Activated CD8-positive, alpha-beta memory T cell treated with anti-CD3 and anti-CD28 coated beads, Interleukin-2, amount 50 U/mL, for 48 hours (primary cell): ENCODE results near the gene MRPL20.

ENCODE experiments used
- DNase-seq: peaks from one replicate; pipeline ENCODE4 v3.0.0-alpha.2; 2020

MRPL20 gene

DNA sequence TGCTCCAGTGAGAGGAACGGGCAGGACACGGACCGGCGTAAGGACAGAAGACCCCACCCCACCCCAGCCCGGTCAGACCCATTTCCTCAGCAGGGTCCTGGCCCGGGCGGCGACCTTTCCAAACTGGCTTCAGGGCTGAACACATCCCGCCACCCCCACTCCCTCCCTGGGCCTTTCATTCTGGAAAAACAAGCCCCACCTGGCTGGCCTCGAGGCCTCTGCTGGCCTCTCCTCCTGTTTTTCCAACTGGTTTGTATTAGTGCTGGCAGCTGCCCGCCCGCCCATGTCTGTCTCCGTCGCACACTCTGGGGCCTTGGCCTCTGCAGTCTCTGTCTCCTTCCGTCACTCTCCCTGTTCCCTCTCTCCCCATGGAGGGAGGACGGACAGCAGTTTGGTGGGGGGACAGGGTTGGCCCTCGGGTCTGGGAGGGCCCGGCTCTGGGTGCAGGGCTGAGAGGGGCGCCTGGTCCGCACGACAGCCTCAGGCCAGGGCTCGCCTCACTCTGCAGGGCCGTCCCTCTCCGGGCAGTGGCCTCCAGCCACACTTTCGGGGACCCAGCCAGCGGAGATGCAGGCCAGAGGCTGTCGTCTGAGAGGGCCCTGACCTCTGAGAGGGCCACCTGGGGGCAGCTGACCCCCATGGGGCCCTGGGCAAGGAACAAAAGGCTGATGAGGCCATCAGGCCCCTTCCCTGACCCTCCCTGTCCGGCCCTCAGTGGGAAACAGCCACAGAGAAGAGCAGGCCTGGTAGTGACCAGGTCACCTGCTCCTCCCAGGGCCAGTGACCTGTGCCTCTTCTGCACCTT, 47.2 kb downstream of the MRPL20 start:
- DNase-seq, result no peak

- DNase-seq, result no peak
Observed at GRCh38 chr1:1359308-1359663, 47.8 kb downstream of the MRPL20 start.

DNA sequence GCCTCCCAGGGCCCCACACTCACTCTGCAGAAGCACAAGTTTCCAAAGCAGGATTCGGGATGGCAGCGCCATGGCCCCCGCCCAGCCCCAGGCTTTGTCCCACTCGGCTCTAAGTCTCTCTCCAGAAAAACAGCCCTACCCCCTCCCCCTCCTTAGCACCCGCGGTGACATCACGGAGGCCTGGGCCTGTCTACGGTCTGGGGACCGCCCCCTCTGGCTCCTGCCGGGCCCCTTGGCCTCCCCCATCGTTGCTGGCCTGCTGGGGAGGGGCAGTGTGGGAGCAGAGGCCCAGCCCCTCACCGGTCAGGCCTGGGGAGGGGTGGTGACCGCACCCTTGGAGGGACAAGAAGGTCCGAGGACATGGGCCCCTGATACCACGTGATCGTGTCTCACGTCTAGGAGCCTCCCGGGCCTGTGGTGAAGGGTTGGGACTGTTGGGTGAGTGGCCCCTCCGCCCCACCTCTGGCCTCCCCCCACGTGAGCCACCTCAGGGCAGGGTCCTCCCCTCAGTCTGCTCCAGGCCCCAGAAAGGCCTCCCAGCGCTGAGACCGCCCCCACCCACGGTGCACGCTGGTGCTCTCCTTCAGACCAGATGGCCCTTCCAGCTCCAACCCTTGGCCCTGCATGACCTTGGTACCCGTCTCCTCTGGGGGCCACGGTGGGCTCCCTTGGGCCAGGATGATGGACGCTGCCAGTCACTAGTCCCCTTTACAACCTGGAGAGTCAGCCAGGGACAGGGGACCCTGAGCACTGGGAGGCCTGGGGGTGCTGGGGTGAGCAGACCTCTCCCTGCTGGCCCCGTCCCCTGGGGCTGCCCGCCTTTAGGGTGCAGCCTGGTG, 48.4 kb downstream of the MRPL20 start, which contains the start of gene MXRA8:
TSS of gene MXRA8 (minus strand) at position 123 of the 839 bp plus-strand sequence. CDS start at position 72, 51 bp downstream.
- no peak for DNase-seq

DNA sequence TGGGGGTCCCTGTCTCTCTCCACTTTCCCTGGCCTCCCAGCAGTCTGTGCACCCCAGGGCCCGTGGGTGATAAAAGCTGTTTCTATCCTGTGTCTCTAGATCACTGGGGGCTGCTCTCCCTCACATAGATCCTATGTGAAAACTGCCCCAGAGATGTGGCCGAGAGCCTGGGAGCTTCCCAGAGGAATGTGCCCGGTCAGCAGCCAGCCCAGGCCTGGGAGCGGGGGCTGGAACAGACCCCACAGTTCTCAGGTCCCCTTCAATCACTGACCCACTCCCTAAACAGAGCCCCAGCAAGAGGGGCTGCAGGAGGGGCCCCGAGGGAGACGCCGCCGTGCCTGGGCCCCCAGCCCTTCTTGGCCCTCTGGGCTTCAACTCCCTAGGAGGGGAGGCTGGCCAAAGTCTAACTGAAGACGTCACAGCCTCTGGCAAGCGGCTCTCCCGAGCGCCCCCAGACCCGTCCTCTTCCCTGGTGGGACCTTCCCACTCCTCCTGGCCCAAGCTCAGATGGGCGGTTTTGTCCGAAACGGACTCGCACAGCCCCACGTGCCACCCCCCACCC, 49.1 kb downstream of the MRPL20 start:
- DNase-seq, result no peak

- no peak for DNase-seq
Observed at GRCh38 chr1:1356796-1357401, 50.2 kb downstream of the MRPL20 start.

DNA sequence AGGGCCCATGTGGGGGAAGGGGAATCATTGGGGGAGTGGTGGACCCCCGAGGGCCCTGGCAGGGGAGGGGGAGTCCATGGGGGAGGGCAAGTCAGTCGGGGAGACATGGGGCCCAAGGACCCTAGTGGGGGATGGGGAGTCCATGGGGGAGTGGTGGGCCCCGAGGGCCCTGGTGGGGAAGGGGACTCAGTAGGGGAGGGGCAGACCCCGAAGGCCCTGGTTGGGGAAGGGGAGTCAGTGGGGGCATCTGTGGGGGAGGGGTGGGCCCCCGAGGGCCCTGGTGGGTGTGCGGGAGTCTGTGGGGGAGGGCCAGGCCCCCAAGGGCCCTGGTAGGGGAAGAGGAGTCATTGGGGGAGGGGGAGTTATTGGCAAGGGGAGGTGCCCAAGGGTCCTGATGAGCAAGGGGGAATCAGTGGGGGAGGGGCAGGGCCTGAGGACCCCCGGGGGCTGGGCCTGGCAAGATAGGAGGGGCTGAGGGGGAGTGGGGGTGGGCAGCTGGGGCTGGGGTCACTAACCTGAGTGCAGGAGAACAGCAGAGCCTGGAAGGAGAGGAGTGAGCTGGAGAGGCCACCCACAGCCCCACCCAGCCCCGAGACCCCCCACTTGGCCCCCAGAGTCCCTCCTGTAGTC, 50.8 kb downstream of the MRPL20 start:
- DNase-seq, result no peak

DNA sequence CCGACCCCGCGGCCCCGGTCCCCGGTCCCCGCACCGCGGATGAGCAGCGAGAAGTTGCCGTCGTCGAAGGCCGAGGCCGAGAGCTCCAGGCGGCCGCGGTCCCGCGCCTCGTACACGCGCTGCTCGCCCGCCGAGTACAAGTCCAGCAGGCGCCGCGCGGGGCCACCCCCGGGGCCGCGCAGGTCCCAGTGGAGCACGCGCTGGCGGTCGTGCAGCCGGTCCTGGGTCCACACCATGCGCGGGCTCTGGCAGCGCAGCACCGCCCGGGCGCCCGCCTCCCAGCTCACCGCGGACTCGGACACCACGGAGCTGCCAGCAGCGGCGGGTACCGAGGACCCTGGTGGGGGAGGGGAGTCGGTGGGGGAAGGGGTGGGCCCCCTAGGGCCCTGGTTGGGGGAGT, 51.7 kb downstream of the MRPL20 start:
- no peak for DNase-seq

DNA sequence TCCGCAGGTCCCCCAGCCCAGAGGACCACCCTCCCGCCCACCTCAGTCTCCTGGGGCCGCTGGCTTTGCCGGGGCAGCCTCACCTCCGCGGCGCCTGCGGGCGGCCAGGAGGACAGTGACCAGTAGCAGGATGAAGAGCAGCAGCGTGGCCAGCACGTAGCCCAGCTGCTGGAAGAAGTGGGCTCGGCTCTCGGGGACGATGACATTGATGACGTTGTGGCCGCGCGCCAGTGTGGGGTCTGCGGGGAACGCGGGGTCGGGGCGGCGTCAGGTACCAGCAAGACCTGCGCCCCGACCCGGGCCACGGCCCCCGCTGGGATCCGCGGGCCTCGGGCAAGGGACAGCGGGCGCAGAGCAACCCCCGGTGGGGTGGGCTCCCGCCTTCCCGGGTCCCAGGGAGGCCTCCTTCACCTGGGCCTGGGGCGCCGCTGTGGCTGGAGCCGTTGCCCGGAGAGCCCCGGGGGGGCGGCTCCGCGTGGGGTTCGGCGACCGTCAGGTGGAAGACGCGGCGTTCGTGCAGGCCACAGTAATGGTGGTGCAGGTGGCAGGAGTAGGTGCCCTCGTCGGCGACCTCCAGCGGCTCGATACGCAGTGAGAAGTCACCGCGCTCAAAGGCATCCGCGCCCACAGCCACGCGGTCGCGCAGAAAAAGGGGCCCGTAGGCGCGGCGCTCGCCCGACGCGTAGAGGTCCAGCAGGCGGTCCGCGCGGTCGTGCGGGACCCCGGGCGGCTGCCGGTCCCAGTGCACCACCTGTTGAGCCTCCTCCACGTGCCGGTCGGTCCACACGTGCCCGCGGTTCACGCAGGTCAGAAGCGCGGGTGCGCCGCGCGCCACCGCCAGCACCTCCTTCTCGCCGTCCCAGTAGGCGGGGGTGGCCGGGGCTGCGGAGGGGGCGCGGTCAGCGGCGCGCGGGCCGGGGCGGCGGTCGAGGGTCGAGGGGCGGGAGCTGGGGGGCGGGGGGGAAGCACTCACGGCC, 52.5 kb downstream of the MRPL20 start:
- DNase-seq, result no peak

GRCh38 chr1:1353389-1354151, 53.5 kb downstream of the MRPL20 start:
- DNase-seq, result no peak

DNA sequence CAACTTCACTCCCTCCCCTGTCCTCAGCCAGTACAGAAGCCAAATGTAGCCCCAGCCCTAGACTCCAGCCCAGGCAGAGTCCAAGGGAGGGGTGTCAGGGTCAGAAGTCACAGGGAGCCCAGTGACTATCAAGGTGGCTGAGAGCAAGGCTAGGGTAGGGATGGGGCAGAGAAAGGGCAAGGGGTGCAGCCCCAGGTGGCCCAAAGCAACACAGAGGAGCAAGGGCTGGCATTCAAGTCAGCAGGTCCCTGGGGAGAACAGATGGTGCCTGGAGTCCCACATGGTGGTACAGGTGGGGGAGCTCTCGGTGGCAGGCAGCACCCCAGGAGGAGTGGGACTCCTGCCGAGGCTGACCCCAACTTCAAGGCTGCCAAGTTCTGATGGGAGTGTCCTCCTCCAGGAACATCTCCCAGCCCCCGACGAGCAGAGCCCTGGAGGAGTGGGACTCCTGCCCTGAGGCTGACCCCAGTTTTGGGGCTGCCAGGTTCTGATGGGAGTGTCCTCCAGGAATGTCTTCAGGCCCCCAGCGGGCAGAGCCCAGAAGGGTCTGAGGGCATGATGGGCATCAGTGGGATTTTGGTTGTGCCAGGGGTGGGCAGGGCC, 54.2 kb downstream of the MRPL20 start:
- DNase-seq, result no peak
